Stimulated activated CD8-positive, alpha-beta memory T cell treated with anti-CD3 and anti-CD28 coated beads, Interleukin-12 subunit alpha, Interleukin-12 subunit beta, amount 100 ng/mL, for 1 hour (primary cell): ENCODE measurements around the gene CNEP1R1.

ENCODE experiments used
- DNase-seq: peaks from one replicate; pipeline ENCODE4 v3.0.0-alpha.2; 2020; ENCODE audit warnings: low read depth

The CNEP1R1 gene

DNA sequence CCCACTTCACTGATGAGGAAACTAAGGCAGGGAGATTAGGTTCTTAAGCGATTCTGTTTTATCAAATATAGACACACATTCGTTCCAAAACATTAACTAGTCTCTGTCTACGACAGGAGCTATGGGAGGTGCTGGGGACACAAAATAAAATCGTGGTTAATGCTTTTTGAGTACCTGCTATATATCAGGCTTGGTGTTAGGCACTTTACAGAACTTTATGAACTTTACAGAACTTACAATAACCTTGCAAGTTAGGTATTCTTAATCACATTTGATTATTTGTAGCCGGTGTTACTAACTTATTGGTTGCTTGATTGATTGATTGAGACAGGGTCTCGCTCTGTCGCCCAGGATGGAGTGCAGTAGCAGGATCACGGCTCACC is 40.2 kb downstream of the CNEP1R1 start:
- DNase-seq: no peak

DNA sequence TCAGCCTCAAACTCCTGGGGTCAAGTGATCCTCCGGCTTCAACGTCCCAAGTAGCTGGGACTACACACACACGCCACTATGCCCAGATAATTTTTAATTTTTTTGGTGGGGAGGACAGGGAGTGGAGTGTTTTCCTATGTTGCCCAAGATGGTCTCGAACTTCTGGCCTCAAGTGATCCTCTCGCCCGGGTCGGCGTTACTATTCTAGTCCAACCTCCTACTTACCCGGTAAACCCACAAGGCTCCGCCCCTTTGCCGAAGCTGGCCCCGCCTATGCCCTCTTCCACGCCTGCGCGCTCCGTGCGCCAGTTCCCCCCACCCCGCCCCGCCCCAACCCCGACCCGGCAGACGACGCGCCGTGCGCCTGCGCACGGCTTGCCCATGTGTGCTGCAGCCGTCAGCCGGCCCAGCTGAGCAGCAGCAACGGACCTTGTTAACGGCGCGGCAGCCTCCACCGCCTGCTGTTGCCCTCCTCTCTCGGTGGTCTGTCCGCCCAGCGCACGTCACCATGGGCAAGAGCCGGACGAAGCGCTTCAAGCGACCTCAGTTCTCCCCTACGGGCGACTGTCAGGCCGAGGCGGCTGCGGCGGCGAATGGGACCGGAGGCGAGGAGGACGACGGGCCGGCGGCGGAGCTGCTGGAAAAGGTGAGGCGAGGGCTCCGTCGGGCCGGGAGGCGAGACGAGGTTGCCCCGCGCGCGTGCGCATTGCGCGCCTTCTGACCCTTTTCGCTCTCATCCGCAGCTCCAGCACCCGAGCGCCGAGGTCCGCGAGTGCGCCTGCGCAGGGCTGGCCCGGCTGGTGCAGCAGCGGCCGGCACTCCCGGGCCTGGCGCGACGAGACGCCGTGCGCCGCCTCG is 40.8 kb downstream of the CNEP1R1 start, which contains the start of gene HEATR3:
HEATR3 (plus strand) TSS at position 347 of the 858 bp plus-strand sequence; CDS start at position 509, 162 bp downstream.
- DNase-seq: peak; percentile 88

DNA sequence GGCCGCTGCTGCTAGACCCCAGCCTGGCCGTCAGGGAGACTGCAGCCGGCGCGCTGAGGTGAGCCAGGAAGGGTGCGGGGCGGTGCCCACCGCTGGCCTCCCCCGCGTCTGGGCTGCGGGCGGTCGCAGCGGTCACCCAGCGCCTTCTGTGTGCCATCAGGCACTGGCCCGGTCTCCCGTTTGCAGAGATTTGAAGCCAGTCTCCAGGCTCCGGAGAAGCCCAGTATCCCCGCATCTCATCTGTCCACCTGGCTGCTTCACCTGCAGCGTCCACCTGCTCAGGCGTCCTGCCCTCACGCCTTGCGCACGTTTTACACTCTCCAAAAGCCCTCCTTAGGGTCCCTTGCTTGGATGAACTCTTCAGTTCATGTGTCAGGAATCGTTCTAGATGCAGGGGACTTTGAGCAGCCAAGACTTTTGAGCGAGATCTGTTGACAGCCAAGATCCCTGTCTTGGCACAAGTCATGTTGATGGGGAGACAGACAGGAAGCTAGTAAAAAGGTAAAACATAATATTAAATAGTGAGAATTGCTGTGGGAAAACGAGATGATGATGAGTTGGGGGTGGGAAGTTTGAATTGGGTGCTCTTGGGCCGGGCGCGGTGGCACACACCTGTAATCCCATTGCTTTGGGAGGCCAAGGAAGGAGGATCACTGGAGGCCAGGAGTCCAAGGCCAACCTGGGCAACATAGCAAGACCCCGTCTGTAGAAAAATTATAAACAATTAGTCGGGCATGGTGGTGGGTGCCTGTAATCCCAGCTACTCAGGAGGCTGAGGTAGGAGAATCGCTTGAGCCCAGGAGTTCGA is 41.7 kb downstream of the CNEP1R1 start:
- no peak for DNase-seq

DNA sequence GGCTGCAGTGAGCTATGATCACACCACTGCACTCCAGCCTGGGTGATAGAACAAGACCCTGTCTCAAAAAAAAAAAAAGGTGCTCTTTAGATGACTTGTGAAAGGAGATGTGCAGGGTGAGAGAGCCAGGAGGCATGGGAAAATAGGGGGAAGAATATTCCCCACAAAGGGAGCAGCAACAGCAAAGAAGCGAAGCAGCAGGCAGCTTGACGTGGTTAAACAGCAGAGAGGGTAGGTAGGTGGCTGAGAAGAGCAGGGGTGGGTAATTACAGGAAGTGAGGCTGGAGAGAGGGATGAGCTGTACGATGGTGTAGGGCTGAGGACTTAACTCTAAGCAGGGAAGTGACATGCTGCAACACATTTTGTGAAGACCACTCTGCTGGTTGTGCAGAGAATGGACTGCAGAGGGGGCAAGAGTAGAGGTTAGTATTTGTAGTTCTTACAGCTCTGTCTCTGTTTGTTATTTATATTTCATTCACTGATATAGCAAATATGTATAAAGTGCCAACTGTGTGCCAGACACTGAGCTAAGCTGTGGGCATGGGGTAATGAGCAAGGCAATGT is 42.3 kb downstream of the CNEP1R1 start:
- peak; percentile 6 for DNase-seq

DNA sequence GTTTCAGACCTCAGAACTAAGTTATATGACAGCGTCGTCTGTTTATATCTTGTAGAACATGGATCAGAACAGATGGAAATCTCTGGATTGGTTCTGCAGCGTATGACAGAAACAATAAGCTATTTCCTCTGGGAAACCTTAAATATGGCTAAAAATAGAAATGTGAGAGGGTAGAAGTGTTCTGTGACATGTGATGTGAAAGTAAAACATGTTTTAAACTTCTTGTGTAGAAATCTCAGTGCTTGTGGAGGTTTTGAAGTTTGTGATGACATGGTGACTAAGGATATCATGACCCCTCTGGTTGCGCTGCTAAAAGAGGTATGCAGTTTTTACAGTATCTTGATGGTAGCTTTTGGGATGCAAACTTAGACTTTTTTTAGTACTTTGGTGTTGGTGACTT is 43.5 kb downstream of the CNEP1R1 start:
- no peak for DNase-seq

DNA sequence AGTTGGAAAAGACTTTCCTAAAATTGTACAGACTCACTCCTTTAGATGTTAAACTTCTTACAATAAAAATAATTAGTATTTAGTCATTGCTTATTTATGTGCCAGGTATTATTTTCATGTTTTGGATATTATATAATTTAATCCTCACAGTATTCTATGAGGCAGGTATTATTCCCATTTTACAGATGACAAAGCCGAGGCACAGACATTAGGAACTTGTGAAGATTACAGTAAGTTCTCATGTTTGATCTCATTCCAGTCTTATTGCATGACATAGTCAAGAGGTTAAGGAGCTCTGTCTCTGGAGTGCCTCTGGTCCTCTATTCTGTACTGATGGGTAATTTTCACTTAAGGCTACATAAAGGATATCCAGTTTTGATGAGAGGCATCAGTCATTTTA is 44.0 kb downstream of the CNEP1R1 start:
- DNase-seq: no peak

DNA sequence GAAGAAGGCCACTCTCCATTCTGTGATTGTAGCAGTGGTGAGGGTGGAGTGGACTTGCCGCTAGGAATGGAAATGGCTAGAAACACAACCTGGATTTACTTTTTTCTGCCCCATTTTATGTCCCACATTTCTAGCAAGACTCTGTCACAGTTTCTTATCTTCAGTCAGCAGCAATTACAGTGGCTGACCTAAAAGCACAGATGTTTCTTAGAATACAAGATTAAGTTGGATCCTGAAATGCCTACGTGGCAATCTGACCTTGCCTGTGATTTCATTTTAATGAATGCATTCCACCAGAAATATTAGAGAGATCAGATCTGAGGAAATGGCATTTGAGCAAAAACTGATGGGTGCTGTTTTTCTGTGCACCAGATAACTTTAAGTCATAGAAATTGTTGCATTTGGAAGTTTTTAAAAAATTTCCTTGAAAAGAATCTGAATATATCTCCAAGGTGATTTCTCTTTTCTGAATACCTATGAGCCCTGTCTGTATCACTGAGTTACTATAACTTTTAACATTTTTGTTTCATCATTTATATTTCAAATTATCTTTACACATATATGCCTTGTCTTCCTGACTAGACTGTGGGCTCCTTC is 46.1 kb downstream of the CNEP1R1 start:
- no peak for DNase-seq

DNA sequence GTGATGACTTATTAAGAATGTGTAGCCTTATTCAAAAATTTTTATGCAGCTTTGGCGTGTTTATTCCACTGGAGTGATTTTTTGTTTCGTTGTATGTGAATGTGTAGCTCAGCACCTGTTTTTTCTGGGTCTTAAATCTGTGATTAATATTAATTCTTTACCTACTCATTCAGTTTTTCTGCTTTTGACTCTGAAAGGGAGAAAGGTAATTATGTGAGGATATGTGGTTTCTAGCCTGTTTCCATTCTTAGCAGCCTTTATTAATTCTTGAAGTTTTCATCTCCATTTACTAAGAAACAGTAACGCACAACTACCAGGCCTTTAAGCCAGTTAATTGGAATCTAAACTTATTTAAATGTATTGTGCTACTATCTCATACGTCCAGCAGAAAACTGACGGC is 47.7 kb downstream of the CNEP1R1 start:
- no peak for DNase-seq

DNA sequence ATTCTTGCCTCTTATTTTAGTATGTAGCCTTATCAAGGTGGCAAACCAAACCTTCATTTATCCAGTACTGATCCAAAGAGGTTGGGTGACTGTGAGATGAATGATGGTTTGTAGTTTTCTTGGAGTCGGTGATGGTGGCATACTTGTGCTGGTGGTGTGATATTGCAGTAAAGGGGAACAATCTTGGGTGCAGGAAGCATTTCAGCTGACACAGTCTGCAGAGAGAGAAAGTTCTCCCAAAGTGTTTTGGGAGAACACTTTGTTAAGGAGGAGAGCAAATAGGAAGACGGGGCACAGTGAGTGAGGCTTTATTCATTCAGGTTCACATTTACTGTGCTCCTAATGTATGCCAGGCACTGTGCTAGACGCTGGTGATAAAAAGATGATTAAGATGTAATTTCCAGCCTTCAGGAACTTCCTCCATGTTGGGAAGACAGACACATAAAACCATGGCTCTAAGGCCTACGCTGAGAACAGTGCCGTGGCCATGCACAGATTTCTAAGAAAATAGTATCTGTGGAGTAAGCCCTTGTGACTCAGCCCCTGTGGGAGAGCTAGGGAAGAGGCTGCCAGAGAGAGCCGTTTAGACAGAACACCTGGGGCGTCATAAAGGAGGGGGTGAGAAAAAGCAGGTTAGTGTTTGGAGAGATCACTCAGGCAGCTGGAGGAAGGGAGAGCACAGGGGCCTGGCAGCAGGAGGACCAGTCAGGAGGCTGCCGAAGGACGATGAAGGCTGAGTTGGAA is 54.5 kb downstream of the CNEP1R1 start:
- DNase-seq: no peak

DNA sequence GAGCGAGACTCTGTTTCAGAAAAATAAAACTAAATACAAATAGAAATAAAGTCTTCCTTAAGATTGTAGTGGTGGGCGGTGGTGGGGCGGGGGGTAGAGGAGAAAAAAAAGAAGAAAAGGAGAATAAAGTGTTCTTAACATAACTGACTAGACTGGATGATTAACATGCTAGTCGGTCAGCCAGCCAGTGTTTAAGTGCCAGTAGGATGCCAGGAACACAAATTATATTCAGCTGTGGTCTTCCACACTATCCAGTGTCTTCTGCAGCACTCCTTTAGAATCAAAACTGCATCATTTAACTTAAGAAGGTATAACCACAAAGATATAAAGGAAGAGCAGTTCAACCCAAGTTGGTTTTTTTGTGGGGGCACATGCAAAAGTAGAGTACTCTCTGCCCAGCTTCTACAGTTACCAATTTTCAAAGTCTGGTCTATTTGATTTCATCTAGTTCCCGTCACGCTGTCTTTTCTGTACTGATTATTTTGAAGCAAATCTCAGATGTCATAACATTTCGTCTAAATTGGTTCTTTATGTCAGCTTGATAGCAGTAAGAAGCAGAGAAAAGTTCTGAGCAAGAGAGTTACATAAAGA is 56.5 kb downstream of the CNEP1R1 start:
- no peak for DNase-seq

DNA sequence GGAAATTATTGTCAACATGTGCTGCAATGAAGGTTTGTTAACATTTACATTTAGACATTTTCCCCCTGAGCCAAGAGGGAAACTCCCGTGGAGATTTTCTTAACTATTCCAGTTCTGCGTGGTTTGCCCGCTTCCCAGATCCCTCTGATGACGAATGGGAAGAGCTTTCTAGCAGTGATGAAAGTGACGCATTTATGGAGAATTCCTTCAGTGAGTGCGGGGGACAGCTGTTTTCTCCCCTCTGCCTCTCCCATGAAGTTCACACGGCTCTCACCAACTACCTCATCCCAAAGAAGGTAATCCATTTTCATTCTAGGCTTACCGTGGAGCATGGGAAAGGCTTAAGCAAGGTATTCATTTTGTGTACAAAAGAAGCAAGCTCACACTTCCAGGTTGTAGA is 59.0 kb downstream of the CNEP1R1 start:
- no peak for DNase-seq

DNA sequence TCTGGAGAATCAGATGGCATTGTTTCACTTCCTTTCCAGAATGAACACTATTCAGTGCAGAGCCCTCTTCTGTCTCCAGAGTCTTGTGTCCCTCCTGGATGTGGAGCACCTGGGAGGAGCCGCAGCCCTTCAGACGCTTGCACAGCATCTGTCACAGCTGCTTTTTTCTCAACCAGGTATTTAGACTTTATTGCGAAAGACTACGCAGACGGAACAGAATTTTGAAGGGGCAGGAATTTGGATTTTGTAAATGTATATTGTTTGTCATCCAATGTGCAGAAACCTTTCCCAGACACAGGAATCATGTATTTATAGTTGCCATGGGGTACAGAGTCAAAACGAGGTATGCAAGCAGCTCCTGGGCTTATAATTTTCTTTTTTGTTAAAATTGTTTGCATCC is 61.2 kb downstream of the CNEP1R1 start:
- no peak for DNase-seq
